Smooth muscle cell of the brain vasculature (primary cell): Measurements from ENCODE around the gene SDHA.

Source experiments
- DNase-seq: peaks from one replicate; pipeline ENCODE4 v3.0.0-alpha.2; 2012; ENCODE audit warnings: low read depth, low spot score

Gene SDHA

GRCh38 chr5:217494-218456 lies at the start of gene SDHA, which contains the start of gene CCDC127:
Gene SDHA, plus strand, starts transcription at chr5:218320. Its CDS starts 36 bp downstream, at chr5:218356.
Gene CCDC127, minus strand, starts transcription at chr5:218153. Its CDS starts 1,304 bp downstream, at chr5:216849.
- peak; percentile 77 for DNase-seq

GRCh38 chr5:169071-169727 lies 48.9 kb upstream of the SDHA start:
- DNase-seq = no peak

GRCh38 chr5:169728-170094 lies 48.4 kb upstream of the SDHA start:
- no peak for DNase-seq

GRCh38 chr5:170971-171800 lies 46.9 kb upstream of the SDHA start:
- no peak for DNase-seq

- no peak for DNase-seq
Observed at GRCh38 chr5:171801-172331, 46.3 kb upstream of the SDHA start.

- DNase-seq = no peak
Observed at GRCh38 chr5:172421-172820, 45.7 kb upstream of the SDHA start.

GRCh38 chr5:172841-173251 lies 45.3 kb upstream of the SDHA start:
- no peak for DNase-seq

- no peak for DNase-seq
Observed at GRCh38 chr5:173392-174290, 44.5 kb upstream of the SDHA start.

GRCh38 chr5:174291-174600 lies 43.9 kb upstream of the SDHA start:
- DNase-seq = no peak

GRCh38 chr5:174876-175465 lies 43.1 kb upstream of the SDHA start:
- DNase-seq = no peak

- no peak for DNase-seq
Observed at GRCh38 chr5:176296-176823, 41.8 kb upstream of the SDHA start.

GRCh38 chr5:178110-178509 lies 40.0 kb upstream of the SDHA start:
- no peak for DNase-seq

- no peak for DNase-seq
Observed at GRCh38 chr5:179401-179800, 38.7 kb upstream of the SDHA start.

GRCh38 chr5:180286-180918 lies 37.7 kb upstream of the SDHA start:
- no peak for DNase-seq

- no peak for DNase-seq
Observed at GRCh38 chr5:181160-181559, 37.0 kb upstream of the SDHA start.

GRCh38 chr5:181566-181965 lies 36.6 kb upstream of the SDHA start:
- DNase-seq = no peak

GRCh38 chr5:182126-182525 lies 36.0 kb upstream of the SDHA start:
- no peak for DNase-seq

GRCh38 chr5:184471-184870 lies 33.6 kb upstream of the SDHA start:
- DNase-seq = no peak
